ENCODE data around the gene GPR17. TPM values are rescaled to one million over a fixed set of nuclear protein-coding genes. Genes with fewer than 3 reads are reported as not detected.

The GPR17 gene
- polyA plus RNA-seq, 3 donors = 0.95 to 1.9 (median 1.3) TPM

DNA sequence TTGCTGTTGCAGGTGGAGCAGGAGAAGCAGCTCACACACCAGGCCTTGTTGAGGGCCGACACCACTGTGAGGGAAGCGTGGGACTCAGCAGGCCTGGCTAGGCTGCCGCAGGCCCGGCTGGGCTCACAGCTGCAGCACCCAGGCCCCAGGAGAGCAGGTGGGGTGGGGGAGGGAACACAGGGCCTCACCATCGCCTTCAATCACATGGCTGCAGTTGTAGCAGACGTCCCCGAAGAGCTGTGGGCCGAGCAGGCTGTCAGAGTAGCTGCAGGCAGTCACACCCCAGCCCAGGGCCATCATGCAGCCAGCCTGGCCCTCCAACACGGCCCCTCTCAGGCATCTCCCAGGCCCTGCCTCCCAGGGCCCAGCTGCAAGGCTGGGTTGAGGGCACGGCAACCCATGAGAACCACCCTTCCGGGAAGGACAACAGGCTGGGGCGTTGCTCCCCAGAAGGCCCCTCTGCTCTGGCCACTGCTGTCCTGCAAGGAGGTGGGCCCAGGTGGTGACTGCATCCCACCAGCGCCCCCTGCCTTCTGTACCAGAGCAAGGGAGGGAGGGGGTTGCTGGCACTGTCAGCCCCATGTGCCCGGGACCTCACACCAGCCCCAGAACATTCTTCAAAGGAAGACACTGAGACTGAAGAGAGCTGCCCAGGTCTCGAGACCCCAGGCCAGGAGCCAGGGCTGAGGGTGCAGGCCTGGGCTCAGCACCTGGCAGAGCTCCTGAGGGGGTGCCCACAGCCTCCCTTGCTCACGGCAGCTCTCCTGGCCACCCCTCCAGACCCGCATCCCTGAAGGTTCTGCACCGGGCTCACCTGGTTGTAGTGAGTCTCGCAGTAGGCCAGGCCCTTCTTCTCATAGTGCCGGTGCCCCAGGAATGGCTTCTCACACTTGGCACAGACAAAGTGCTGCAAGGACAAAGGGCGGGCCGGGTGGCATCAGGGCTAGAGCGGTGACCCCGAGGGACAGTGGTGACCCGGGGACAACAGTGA is 5.6 kb upstream of the GPR17 start:
- no peak for DNase-seq

DNA sequence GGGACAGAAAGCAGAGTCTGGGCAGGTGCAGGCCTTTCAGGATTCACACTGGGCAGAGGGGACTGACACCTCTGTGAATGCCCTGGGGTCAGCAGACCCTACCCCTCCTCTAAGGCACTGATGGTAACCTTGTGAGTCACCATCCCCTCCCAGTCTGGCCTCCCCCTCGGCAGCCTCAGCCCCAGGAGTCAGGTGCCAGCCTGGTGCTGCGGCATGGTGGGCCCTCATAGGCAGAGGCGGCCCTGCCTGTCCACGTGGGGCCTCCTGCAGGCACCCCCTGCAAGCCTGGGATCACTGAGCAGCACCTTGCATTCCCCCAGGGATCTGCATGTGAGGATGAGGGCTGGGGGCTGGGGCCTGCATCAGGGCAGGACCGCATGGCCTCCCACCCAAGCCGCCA is 4.8 kb upstream of the GPR17 start:
- no peak for DNase-seq

DNA sequence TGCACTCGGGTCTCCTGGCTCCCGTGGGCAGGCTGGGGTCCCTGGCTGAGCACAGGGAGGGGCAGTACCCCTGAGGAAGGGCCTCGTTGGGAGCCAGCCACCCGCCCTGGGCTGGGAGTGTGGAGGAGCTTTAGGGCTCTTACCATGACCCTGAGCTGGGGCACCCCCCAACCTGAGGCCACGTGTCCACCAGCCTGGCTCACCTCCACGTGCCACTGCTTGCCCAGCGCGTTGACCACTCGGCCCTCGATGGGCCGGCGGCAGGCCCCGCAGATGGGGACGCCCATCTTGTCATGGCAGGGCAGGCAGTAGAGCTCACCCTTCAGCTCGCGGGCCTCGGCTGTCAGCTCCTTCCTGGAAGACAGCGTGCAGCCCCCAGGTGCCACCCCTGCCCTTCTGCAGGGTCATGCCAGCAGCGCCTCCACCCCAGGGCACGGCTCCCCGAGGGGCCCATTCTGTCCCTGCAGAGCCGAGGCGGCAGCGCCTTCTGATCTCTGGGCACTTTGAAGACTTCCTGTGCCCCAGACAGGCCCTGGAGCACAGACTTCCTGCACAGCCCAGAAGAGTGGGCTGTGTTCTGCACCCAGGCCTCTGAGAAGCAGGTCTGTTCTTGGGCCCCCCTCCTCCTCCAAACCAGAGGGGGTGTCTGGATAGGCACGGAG is 4.0 kb upstream of the GPR17 start:
- no peak for DNase-seq

DNA sequence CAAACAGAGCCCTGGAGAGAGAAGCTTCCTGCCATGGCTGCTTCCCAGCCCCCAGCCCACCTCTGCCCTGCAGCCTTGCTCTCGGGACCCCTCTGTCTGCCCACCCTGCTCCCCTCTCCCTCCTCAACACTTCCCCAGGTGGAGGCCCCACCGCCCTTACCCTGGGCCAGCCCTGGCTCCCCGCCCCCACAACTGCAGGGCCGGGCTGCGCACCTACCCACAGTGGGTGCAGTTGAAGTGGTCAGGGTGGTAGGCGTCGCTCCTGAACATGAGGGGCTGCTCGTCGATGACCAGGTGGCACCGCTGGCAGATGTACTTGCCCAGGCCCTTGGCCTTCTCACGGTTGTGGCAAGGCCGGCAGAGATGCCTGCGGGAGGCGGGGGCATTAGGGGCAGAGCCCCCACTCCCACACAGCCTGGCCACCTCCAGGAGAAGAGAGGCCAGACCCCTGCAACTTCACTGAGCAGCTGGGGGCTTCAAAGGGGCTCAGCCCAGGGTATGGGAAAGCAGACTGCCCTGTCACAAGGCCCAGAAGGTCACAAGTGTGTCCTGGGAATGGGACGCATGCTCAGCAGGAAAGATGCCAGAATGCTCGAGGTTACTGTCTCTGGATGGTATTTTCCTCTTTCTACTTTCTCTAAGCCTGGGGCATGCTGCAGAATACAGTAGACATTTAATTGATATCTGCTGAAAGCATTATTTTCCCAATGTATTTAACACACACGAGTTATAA is 3.1 kb upstream of the GPR17 start:
- no peak for DNase-seq

DNA sequence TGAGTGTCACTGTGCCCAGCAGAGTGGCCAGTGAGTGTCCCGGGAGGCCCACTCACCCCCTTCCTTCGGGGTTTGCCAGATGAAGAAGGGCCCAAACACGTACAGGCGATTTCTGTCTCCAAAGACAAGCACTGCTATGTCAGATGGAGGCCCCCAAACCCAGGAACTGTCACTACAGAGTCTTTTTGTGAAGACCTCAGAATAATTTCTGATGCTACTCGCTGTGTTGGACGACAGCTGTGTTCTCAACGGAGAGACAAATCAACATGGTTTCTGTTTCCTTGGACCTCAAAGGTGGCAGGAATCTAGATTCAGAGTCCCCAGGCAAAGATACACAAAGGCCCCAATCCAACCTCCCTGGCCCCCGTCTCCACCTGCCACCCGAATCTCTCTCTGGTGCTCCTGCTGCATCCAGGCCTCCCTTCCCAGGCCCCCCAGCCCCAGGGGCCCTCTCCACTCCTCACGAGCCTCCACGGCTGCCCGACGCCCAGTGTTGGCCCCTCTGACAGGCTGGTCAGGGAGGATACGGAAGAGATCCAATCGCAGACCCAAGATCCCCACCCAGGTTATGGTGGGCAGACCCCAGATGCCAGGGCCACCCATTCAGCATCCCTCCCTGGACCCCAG is 2.4 kb upstream of the GPR17 start:
- no peak for DNase-seq

DNA sequence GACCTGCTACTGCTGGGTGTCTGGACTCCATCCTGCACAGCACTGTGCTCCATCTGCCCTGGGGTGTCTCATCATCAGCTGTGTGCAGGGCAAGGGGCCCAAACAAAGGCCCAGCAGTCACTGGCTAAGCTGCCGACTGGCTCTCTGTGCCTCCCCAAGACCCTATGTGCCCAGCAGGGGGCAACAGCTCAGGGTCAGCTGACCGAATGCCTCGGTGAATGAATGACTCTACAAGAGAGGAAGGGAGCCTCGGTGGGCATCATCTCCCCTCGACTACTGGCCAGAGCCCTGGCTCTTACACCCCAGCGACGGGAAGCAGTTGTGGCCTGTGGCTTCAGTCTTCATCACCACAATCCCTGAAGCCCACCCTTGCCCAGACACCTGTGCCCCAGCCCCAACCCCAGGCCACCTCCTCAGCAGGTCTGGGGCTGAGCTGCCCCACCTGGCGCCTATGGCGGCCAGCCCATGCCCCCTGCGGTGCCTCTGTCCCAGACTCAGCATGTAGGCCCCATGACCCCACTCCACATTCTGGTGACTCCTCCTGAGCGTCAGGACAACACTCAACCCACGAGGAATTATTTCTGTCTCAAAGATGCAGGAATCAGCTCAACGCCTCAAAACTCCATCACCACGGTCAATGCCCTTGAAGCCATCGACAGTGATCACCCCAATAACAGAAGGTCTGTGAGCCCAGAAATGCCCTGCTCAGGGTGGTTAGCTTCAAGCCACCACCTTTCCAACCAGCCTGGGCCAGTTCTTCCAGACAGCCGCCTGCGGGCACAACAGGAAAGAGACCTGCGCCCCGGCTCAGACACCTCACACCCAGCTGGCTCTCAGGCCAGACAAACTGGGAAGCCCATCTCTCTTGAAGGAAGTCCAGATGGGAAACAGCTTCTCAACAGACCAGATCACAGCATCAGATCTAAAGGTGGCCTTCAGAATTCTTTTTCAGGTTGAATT is 1.6 kb upstream of the GPR17 start:
- no peak for DNase-seq

DNA sequence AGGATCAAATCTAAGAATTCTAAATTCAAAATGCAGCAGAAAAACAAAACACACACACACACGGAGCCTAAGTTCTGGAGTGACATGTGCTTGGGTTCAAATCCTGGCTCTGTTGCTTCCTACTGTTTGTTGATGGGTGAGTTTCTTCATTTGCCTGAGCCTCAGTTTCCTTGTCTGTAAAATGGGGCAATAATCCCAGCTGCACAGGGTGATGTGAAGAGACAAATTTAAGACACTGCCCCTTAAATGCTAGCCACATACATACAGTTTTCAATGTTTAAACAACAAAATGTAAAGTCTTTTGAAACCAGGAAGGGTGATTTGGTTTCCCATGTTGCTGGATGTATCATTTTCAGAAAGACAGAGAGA is 943 bp upstream of the GPR17 start:
- no peak for DNase-seq

DNA sequence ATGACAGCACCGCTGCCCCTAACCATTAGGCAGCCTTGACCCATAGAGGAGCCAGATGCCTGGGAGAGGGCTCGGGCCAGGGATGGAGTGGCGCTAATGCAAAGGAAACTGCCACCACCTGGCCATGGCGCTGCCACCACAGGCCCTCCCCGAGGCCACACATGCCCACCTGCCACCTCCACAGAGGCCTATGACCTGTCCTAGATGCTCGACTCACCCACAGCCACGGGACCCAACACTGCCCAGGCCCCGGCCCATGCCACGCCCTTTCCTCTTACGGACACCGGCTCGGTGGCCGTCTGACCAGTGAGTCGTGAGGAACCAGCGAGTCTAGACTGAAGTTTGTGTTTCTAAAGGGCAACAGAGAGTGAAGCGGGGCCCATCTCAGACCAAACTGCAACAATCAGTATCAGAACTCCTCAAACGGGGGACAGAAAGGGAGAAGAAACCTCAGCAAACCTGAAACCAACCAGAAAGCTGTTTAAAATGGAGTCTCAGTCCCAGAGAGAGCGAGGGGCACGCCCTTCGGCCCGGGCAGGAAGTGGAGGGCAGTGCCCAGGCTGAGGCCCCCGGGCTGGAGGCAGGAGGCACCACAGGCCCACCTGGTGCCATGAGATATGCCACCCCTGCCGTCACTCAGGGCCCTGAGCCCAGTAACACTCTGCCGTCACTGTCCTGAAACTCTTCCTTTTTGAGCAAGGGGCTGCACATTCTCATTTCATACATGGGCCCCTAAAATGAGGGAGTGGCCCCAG is 711 bp downstream of the GPR17 start:
- no peak for DNase-seq

DNA sequence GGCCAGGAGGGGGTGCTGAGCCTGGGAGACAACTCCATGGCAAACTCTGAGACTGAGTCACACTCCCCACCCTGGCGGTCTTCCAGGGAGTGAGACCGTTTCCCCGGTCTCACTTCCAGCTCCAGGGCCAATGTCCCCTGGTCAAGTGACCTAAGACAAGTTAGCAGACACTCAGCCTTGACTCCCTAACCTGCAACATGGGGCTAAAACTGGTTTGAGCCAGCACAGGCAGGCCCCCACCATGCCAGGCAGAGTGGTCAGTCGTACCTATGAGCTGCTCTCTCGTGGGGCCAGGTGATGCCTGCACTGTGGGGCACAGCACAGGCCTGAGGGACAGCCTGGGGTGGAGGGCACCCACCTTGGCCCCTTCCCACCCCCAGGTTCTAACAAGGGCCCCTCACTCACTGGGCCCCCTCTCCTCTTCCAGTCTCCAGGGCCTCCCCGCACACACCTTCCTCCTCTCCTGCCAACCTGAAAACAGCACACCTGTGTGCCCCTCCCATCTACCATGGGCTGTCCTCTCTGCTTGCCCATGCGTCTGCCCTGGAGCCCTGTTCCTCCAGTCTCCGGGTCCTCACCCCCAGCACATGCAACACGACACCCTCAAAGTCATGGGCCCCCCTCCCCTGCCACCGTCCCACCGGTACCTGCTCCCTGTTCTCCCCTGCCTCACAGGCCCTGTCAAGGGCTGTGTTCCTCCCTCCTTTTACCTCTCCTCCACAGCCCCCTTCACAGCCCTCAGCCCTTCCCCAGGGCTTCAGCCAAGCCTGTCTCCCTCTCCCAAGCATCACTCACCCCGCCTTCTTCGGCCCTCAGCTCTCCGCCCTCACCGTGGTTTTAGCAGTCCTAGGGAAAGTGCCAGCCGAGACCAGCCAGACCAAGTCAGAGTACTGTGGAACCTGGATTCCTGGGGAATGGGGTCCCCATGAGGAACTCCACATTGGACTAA is 1.6 kb downstream of the GPR17 start:
- DNase-seq = no peak

DNA sequence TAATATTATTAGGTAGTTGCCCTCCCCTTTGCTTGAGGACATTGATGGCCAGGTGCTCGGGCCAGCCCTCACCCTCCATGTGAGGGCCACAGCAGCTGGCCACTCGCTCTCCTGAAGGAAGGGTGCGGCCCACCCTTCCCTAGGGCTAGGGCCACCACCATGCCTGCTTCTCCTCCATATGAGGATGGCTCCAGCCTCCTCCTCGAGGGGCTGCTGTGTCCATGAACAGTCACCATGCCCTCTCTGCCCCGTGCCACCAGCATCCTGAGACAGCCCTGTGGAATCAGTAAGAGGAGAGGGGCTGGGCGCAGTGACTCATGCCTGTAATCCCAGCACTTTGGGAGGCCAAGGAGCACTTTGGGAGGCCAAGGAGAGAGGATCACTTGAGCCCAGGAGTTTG is 2.4 kb downstream of the GPR17 start:
- DNase-seq = no peak

DNA sequence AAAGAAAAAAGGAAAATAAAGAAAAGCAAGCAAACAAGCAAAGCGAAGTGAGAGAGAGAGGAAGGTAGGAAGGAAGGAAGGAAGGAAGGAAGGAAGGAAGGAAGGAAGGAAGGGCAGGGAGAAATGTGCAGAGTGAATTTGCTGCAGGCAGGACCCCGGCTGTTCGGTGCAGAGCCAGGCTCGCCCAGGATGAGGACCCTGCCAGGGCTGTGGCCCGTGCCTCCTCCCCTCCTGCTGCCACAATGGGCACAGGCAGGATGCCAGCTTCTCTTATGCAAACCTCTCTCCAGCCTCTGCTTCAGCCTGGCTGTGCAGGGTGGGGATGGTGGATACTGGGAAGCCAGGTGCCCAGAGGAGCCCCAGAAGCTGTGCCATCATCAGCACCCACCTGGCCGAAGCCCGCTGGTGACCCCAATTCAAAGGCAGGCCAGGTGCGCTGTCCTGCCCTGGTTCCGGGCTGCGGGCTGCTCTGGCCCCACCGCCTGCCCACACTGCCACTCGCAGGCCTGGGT is 3.2 kb downstream of the GPR17 start:
- DNase-seq = no peak

DNA sequence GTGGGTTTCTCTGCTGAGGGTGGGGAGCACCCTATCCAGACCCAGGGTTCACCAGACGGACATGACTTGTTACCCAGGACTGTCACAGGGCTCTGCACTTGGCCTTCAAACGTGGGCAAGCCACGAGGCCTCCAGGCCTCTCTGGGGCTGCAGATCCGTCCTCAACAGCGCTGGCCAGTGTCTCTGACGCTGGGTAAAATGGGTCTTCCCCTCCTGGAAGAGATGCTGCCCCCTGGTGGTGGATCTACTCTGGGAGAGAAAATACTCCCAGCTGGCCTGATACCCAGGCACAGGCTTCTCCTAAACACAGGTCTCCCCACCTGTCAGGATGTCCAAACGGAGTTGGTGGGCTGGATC is 3.7 kb downstream of the GPR17 start:
- peak; percentile 78 for DNase-seq

DNA sequence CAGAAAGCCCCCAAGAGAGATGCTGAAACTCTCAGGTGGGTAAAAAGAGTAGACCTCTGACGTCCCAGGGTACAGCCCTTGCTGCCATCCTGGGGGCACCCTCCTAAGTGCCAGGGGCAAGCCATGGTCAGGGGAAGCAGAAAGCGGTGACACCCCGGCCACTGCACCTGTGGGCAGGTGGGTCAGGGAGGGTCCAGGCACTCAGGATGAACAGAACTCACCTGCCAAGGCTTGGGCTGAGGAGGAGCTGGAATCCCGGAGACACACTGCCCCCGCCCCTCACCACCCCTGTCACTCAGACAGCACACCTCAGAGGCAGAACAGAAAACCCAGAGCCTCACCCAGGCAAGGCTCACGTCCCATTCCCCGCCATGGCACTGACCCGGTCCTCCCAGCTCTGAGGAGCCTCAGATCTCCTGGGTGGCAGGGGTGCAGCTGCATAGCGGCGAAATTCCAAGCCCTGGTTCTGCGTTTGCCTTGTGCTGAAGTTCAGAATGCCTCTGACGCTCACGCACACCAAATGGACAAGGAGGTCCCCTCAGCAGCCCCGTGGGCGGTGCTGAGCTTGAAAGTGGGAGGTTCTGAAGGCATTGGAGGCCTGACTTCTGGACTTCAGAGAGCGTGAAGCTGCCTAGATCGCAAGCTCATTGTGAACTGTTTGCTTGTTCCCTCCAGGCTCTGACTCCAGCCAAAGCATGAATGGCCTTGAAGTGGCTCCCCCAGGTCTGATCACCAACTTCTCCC is 4.3 kb downstream of the GPR17 start:
- no peak for DNase-seq

DNA sequence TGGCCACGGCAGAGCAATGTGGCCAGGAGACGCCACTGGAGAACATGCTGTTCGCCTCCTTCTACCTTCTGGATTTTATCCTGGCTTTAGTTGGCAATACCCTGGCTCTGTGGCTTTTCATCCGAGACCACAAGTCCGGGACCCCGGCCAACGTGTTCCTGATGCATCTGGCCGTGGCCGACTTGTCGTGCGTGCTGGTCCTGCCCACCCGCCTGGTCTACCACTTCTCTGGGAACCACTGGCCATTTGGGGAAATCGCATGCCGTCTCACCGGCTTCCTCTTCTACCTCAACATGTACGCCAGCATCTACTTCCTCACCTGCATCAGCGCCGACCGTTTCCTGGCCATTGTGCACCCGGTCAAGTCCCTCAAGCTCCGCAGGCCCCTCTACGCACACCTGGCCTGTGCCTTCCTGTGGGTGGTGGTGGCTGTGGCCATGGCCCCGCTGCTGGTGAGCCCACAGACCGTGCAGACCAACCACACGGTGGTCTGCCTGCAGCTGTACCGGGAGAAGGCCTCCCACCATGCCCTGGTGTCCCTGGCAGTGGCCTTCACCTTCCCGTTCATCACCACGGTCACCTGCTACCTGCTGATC is 4.9 kb downstream of the GPR17 start:
- DNase-seq = no peak

DNA sequence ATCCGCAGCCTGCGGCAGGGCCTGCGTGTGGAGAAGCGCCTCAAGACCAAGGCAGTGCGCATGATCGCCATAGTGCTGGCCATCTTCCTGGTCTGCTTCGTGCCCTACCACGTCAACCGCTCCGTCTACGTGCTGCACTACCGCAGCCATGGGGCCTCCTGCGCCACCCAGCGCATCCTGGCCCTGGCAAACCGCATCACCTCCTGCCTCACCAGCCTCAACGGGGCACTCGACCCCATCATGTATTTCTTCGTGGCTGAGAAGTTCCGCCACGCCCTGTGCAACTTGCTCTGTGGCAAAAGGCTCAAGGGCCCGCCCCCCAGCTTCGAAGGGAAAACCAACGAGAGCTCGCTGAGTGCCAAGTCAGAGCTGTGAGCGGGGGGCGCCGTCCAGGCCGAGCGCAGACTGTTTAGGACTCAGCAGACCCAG is 5.4 kb downstream of the GPR17 start:
- no peak for DNase-seq

DNA sequence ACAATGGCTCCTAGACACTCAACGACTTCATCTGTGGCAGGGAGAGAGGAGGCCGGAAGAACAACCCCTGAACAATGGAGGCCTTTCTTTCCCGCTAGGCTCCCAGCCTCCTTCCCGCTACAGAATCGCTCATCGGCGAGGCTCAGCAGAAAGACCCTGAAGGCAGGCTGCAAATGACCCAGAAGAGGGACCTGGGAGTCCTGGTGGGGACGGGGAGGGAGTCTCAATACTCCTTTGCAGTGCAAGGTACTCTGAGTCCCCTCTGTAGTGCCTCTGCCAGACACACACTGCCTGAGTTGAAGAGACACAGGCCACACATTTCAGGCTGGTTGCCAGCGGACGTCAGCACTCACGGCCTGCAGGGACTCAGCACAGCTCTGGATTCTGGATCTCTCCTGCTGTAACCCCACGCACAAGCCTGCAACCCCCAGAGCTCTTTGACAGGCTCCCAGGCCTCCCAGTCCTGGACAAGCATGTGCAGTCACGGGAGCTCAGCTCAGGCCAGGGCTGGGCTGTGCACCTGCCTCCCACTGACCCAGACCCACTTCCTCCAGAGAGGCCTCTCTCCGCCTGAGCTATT is 6.1 kb downstream of the GPR17 start:
- DNase-seq = no peak

DNA sequence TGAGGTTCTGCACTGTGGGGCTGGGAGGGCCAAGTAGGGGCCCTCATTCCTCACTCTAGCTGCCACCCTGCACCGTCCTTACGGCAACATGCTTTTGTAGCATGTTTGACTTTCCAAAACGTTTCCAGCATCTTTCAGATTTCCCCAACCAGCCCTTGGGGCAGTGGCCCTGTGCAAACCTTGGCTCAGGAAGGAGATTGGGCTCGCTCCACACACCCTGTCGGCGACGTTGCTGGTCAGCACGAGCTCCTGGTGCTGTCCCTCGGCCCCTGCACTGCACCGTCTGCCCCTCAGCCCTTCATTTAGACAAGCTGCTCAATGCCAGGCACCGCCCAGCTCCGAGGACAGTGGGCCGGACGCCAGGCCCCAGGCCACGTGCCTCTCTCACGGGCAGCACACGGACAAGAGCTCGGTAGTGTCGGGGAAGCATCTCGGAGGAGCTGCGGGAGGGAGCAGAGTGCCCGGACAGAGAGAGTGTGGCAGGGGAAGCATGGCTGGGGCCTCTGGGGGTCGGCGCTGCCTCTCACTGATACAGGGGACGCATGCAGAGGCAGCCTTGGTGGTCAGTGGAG is 6.9 kb downstream of the GPR17 start:
- no peak for DNase-seq

All from renal pelvis (tissue), 4 donors.